WI38 (cell line): ENCODE measurements around the gene CLIP2.
"Not testable (repeated sequence)": the region's sequence is repeated elsewhere in the genome, so short reads cannot be mapped to it uniquely, and the experiment has no call there.

Experiments
- H3K4me3 ChIP-seq: 2 replicates; pipeline ENCODE4 v1.5.1; 2011; ENCODE audit warnings: low read depth, mild to moderate bottlenecking, control low read depth, low read length
- TF ChIP-seq, protein P1 (sequence below): IDR thresholded peaks from 2 replicates; pipeline ENCODE4 v1.5.1; 2012; ENCODE audit warnings: low read depth, mild to moderate bottlenecking, control low read depth, low read length

The CLIP2 gene

DNA sequence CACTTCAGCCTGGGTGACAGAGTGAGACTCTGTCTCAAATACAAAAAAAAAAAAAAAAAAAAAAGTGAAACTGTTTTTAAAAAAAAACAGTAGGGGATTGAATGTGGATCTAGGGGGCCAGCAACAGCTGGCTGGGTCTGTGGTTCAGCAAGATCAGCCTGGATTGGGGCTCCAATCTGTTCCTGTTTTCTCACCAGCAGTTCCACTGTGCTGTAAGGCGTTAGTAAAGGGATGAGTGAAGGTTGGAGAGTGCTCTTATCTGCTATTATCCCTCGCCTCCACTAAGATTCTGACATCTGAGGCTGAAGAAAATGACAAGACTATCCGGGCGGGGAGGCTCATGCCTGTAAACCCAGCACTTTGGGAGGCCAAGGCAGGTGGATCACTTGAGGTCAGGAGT, 122.8 kb downstream of the CLIP2 start:
- H3K4me3 ChIP-seq = no peak overlapping the region
- TF ChIP-seq, protein P1, sequence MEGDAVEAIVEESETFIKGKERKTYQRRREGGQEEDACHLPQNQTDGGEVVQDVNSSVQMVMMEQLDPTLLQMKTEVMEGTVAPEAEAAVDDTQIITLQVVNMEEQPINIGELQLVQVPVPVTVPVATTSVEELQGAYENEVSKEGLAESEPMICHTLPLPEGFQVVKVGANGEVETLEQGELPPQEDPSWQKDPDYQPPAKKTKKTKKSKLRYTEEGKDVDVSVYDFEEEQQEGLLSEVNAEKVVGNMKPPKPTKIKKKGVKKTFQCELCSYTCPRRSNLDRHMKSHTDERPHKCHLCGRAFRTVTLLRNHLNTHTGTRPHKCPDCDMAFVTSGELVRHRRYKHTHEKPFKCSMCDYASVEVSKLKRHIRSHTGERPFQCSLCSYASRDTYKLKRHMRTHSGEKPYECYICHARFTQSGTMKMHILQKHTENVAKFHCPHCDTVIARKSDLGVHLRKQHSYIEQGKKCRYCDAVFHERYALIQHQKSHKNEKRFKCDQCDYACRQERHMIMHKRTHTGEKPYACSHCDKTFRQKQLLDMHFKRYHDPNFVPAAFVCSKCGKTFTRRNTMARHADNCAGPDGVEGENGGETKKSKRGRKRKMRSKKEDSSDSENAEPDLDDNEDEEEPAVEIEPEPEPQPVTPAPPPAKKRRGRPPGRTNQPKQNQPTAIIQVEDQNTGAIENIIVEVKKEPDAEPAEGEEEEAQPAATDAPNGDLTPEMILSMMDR = no peak

DNA sequence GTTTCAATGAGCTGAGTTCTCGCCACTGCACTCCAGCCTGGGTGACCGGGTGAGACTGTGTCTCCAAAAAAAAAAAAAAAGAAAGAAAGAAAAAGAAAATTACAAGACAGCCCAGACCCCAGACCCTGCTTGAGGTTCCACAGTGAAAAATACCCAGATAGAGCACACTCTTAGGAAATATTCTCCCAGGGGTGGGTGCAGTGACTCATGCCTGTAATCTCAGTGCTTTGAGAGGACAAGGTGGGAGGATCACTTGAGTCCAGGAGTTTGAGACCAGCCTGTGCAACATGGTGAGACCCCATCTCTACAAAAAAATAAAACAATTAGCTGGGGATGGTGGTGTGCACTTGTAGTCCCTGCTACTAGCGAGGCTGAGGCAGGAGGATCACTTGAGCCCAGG, 123.4 kb downstream of the CLIP2 start:
- TF ChIP-seq, protein P1 = no peak
- no peak overlapping the region for H3K4me3 ChIP-seq

DNA sequence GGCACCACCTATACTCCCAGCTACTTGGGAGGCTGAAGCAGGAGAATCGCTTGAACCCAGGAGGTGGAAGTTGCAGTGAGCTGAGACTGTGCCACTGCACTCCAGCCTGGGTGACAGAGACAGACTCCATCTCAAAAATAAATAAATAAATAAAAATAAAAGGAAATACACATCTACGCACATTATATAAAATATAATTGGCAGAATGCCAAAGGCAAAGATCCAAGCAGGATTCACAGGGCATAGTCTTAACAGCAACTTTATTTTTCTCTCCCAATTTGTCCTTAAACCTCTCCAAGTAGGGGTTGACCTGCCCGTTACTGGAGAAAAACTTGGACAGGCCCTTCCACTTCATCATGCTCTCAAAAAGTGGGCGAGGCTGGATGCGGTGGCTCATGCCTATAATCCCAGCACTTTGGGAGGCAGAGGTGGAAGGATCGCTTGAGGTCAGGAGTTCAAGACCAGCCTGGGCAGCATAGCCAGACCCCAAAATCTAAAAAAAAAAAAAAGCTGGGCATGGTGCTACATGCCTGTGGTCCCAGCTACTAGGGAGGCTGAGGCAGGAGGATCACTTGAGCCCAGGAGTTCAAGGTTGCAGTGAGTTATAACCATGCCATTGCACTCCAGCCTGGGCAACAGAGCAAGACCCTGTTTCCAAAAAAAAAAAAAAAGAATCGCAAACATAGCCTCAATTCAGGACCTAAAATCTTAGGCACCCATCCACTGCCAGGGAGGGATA, 125.6 kb downstream of the CLIP2 start:
- not testable (repeated sequence) for H3K4me3 ChIP-seq

DNA sequence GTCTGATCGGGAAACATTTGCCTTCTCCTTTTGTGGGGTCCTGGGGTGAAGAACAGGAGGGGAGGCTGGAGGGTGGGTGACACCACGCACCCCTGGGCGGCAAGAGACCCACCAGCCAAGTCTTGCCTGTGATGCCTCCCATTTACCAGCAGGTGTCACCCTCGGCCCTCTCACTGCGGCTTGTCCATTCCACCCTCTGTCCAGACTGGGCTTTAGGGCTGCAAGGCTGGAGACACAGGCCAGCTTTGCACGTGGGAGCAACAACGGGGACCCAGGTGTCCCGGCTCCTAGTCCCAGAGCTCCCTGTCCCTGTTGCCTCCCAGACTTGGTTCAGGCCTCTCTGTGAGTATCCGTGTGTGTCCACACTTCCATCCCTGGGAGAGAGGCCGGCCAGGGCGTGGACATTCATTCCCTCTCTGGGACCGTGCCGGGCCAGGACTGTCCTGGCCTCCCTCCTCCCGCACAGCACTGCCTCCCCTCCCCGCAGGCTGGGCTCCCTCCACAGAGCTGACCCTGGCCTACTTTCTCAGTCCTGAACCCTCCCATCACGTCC, 128.3 kb downstream of the CLIP2 start:
- no peak overlapping the region for H3K4me3 ChIP-seq
- TF ChIP-seq, protein P1 = peak; percentile 95

DNA sequence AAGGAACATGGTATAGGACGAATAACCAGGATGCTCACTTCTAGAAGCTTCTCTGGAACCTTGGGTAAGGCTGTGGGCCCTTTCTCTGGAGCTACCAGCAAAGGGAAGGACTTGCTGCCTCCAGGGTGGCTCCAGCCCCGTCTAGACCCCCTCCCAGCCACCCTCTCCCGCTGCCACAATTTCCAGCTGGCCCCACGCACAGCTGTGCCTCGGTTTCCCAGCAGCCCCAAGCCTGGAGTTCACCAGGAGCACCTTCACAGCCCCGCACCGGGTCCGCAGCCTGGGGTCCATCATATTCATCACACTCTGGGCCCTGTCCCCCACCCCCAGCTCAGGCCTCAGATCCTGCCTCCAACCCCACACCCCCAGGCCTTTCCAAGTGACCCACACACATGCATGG, 128.9 kb downstream of the CLIP2 start:
- TF ChIP-seq, protein P1 = no peak
- no peak overlapping the region for H3K4me3 ChIP-seq

DNA sequence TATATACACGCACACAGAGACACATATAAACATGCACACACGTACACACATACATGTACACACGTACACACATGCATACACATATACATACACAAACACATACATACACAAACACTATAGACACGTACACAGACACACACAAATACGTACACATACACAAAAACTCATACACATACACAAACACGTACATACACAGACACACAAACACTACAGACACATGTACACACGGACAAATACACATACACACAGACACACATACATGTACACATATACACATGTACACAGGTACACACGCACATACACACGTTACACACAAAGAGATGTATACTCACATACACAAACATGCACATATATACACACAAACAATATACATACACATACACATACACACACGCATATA, 129.3 kb downstream of the CLIP2 start:
- TF ChIP-seq, protein P1 = no peak
- no peak overlapping the region for H3K4me3 ChIP-seq

DNA sequence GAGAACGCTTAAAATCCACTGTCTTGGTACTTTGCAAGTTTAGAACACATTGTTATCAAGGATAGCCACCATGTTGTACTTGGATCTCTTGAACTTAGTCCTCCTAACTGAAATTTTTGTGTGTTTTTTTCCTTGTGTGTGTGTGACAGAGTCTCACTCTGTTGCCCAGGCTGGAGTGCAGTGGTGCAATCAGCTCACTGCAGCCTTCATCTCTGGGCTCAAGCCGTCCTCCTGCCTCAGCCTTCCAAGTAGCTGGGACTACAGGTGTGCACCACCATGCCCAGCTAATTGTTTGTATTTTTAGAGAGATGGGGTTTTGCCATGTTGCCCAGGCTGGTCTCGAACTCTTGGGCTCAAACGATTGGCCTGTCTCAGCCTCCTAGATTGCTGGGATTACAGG, 130.0 kb downstream of the CLIP2 start:
- not testable (repeated sequence) for H3K4me3 ChIP-seq

DNA sequence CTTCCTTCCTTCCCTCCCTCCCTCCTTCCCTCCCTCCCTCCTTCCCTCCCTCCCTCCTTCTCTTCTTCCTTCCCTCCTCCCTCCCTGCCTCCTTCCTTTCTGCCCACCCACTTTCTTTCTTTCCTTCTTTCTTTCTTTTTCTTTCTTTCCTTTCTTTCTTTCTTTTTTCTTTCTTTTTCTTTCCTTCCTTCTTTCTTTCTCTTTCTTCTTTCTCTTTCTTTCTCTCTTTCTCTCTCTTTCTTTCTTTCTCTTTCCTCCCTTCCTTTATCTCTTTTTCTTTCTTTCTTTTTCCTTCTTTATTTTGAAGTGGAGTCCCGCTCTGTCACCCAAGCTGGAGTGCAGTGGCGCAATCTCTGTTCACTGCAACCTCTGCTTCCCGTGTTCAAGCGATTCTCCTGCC, 130.8 kb downstream of the CLIP2 start:
- TF ChIP-seq, protein P1 = no peak
- H3K4me3 ChIP-seq = no peak overlapping the region
